ENCODE results near the gene KPNA1.

DNA sequence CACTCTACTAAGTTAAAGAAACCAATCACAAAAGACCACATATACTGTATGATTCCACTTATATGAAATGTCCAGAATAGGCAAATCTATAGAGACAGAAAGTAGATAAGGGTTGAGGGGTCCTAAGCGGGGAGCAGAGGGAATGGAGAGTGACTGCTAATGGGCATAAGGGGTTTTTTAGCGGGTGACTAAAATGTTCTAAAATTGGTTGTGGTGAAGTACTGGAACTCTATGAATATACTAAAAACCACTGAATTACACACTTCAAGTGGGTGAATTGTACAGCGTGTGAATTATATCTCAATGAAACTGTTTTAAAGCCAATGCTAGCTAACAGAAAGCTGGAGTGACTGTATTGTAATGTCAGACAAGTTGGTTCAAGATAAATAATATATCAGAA is 33.3 kb downstream of the KPNA1 start:
- TF ChIP-seq, protein P1, sequence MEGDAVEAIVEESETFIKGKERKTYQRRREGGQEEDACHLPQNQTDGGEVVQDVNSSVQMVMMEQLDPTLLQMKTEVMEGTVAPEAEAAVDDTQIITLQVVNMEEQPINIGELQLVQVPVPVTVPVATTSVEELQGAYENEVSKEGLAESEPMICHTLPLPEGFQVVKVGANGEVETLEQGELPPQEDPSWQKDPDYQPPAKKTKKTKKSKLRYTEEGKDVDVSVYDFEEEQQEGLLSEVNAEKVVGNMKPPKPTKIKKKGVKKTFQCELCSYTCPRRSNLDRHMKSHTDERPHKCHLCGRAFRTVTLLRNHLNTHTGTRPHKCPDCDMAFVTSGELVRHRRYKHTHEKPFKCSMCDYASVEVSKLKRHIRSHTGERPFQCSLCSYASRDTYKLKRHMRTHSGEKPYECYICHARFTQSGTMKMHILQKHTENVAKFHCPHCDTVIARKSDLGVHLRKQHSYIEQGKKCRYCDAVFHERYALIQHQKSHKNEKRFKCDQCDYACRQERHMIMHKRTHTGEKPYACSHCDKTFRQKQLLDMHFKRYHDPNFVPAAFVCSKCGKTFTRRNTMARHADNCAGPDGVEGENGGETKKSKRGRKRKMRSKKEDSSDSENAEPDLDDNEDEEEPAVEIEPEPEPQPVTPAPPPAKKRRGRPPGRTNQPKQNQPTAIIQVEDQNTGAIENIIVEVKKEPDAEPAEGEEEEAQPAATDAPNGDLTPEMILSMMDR (IDR thresholded peaks at IDR 0.05): no peak
- TF ChIP-seq POLR2A (IDR thresholded peaks at IDR 0.05) (no peak), POLR2AphosphoS5 (IDR thresholded peaks at IDR 0.05; ENCODE audit: insufficient read depth in 1 of 2, low read depth in 1 of 2) (no peak)

Measured in vagina (tissue), 2 donors.